IMR-90 (cell line): ENCODE data around the gene DCTD.

Source experiments
- BHLHE40 ChIP-seq: fragments of 150-350 bp; IDR thresholded peaks from 2 replicates; pipeline ENCODE4 v1.6.1; 2016; ENCODE audit warnings: mild to moderate bottlenecking, low read depth, low read length
- MAZ ChIP-seq: IDR thresholded peaks from 2 replicates; pipeline ENCODE4 v1.6.1; 2012; ENCODE audit warnings: low read depth, mild to moderate bottlenecking, low read length, improper control_type of control experiment, moderate library complexity, borderline replicate concordance
- MXI1 ChIP-seq: IDR thresholded peaks from 2 replicates; pipeline ENCODE4 v1.6.1; 2012; ENCODE audit warnings: low read depth, mild to moderate bottlenecking, low read length, moderate library complexity, borderline replicate concordance
- SMC3 ChIP-seq: fragments of 150-350 bp; IDR thresholded peaks from 2 replicates; pipeline ENCODE4 v1.6.1; 2016; ENCODE audit warnings: low read depth, mild to moderate bottlenecking, antibody characterized with exemption, low read length, moderate library complexity
- TF ChIP-seq, protein P1 (sequence below): conservative IDR thresholded peaks from 2 replicates; pipeline ENCODE4 v1.5.1; 2012; ENCODE audit warnings: mild to moderate bottlenecking, low read depth, low read length, improper control_type of control experiment

DNA sequence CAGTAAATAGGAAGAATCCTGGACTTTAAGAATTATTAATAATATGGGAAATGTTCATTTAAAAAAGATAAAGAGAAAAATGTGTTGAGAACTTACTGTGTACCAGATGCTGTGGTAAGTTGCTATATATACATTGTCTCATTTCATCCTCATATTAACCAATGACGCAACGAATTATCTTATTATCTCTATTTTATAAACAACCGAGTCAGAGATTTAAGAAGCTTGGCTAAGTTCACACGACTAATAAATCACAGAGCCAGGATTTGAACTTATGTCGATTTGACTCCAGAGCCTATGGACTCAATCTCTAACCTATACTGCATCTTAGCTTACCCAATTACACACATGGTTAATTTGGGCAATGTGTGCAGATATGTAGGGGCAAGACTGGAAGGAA lies 15.5 kb upstream of the DCTD start:
- TF ChIP-seq MXI1 (no peak), MAZ (no peak), BHLHE40 (no peak), SMC3 (no peak)
- TF ChIP-seq, protein P1, sequence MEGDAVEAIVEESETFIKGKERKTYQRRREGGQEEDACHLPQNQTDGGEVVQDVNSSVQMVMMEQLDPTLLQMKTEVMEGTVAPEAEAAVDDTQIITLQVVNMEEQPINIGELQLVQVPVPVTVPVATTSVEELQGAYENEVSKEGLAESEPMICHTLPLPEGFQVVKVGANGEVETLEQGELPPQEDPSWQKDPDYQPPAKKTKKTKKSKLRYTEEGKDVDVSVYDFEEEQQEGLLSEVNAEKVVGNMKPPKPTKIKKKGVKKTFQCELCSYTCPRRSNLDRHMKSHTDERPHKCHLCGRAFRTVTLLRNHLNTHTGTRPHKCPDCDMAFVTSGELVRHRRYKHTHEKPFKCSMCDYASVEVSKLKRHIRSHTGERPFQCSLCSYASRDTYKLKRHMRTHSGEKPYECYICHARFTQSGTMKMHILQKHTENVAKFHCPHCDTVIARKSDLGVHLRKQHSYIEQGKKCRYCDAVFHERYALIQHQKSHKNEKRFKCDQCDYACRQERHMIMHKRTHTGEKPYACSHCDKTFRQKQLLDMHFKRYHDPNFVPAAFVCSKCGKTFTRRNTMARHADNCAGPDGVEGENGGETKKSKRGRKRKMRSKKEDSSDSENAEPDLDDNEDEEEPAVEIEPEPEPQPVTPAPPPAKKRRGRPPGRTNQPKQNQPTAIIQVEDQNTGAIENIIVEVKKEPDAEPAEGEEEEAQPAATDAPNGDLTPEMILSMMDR, result no peak
